Dedifferentiated amniotic fluid mesenchymal stem cell (primary cell): ENCODE measurements around the gene ATRNL1.
"Not testable (repeated sequence)": the region's sequence is repeated elsewhere in the genome, so short reads cannot be mapped to it uniquely, and the experiment has no call there.

ENCODE experiments used
- DNase-seq: peaks from one replicate; pipeline ENCODE4 v3.0.0-alpha.2; 2016; ENCODE audit errors: extremely low spot score

ATRNL1 gene

DNA sequence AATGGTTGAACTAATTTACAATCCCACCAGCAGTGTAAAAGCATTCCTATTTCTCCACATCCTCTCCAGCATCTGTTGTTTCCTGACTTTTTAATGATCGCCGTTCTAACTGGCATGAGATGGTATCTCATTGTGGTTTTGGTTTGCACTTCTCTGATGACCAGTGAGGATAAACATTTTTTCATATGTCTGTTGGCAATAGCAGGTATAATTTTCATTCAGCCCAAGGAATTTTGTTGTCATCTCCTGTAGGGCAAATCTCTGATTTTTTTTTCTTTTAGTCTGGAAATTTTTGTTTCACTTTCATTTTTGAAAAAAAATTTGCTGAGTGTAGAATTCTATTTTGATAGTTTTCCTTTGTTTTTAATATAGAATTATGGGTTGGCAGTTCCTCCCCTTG is 114.1 kb downstream of the ATRNL1 start:
- not testable (repeated sequence) for DNase-seq

DNA sequence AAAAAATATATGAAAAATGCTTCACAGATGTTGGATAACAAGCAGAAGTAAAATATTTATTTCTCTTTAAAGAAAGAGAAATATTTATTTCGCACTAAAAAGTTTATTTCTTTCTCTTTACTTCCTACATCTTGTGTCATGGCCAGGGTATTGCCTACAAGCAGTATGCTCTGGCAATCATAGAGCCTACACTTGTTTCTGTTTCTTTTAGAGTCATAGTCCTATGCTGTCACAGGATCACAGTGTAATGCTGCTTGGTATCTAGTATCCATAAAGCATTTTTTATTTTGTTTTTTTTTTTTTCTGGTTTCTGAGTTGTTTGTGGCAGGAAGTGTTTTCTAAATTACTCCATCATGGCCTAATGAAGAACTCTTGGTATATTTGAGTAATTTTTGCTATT is 116.0 kb downstream of the ATRNL1 start:
- DNase-seq: no peak

DNA sequence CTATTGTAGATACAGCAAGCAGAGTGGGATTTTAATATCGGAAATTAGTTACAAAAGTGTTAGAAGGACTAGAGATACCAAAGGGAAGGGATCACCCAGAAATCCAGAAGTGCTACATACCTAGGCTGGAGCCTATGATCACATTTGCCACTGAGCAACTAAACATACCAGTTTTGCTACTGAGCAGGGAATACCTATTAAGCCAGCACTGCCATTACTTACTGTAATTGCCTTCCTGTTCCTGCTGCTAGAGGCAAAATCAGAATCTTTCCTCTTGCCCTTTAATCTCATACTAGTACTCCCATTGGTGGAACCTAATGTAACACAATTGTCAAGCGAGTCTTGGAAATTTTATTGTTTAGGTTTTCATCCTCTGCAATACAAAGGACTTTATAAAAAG is 121.7 kb downstream of the ATRNL1 start:
- no peak for DNase-seq

DNA sequence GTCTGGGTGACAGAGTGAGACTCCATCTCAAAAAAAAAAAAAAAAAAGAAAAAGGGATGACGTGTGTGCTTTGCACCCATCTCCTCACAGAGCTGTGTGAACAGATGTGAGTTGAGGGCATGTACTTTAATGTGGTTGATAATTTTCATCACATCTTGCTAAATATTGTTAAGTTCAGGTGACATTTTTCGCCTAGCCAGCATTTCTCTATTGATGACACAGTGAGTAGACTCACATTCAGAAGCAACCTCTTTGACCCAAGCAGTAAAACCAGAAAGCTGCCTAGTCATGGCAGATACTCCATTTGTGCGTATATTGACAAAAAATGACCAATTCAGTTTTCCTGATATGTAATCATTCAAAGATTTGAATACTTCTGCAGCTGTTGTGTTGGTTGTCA is 126.0 kb downstream of the ATRNL1 start:
- no peak for DNase-seq

DNA sequence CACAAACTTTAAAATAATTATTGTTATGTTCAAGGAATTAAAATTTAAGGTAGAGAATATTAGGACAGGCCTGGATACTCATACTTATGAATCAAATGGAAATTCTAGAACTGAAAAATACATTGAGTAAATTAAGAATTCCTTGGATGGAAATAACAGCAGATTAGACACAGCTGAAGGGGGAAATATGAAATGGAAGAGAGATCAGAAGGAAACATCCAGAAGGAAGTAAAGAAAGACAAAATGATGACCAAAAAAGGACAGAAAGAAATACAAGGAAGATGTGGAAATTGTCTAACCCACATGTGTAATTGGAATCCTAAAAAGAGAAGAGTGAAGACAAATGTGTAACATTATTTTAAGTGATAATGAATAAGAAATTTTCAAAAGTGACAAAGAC is 128.9 kb downstream of the ATRNL1 start:
- no peak for DNase-seq

DNA sequence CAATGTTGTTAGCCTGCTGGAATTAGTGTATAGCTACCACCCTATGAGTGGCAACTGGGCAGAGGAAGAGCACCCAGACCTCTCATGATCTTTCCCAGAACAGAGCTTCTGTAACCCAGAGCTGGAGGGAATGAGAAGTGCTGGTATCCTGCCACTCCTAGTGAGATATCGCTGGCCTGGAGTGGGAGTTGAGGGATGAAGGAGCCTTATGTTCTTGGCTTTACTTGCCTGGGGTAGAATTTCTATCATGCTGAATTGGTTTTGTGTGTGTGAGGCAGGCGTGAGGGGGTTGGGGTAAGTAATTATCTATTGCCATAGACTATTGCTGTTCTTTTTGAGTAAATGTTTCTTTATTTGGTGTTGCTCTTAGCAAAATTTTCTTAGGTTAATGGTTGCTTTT is 146.6 kb downstream of the ATRNL1 start:
- DNase-seq: no peak

DNA sequence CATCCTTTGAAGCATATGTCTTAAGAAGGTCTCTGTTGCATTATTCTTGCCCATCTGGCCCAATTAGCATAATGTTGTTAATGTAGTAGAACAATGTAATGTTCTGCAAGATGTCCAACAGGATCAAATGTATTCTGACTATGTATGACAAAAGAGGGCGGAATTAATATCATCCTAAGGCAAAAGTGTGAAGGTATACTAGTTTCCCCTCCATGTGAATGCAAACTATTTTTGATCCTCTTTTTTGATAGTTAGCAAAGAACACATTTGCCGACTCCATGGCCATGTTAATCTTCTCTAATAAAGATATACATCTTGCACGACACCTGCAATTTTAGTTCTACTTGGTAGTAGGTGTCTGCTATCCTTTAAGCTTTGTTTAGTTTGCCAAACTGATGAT is 157.6 kb downstream of the ATRNL1 start:
- DNase-seq: no peak

DNA sequence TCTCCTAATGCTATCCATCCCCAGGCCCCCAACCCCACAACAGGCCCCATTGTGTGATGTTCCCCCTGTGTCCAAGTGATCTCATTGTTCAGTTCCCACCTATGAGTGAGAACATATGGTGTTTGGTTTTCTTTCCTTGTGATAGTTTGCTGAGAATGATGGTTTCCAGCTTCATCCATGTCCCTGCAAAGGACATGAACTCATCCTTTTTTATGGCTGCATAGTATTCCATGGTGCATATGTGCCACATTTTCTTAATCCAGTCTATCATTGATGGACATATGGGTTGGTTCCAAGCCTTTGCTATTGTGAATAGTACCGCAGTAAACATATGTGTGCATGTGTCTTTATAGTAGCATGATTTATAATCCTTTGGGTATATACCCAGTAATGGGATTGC is 160.6 kb downstream of the ATRNL1 start:
- DNase-seq: not testable (repeated sequence)

DNA sequence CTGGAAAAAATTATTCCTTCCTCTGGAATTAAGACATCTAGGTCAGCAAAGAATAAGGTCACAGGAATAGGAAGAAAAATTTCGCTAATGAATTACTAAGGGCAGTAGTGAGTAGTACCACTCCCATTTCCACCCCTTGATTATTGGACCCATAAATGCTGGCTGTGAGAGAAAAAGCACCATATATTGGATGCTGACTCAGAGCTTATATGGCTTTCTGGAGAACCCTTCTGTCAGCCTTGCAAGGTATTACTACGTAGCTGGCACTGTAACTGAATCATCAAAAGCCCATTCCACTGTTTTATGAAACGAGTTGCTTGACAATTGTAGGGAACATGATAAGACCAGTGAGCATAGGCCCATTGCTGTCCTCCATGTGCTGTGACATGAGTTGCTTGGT is 179.3 kb downstream of the ATRNL1 start:
- no peak for DNase-seq

DNA sequence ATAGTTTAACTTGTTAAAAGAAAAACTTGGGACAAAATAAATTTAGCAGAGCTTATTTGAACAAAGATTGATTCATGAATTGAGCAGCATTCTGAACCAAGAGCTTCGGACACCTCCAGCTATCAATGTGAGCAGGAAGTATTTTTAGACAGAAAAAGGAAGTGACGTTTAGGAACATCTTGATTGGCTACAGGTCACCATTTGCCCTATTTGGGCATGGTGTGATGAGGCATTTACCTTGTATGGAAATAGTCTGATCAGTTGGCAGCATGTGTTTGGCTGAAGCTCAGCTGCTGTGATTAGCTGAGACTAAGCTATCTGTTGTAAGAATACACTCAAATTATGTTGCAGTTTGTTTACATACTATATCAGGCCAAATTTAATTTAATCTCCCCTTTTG is 185.1 kb downstream of the ATRNL1 start:
- DNase-seq: no peak

DNA sequence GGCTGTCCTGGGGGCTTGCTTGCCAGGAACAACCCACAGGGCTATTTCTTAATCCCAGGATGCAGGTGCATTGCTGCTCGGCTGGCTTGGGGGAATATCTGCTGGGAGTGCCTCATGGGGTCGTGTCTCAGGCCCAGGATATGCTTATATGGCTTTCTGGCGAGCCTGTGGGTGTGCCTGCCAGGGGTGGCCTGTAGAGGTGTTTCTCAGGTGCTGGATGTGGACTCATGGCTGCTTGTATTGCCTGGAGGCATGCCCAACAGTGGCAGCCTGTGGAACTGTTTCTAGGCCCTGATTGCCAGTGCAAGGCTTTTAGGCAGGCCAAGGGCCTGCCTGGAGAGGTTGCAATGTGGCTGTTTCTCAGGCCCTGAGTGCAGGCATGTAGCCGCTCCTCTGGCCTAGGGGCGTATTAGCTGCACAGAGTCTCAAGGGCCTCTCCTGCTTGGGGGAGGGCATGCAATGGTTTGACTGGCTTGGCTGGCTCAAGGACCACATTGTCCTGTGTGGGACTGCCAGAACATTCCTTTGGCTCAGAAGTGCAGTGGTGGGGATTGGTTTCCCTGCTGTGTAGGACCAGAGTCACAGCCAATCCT is 202.1 kb downstream of the ATRNL1 start:
- DNase-seq: no peak

DNA sequence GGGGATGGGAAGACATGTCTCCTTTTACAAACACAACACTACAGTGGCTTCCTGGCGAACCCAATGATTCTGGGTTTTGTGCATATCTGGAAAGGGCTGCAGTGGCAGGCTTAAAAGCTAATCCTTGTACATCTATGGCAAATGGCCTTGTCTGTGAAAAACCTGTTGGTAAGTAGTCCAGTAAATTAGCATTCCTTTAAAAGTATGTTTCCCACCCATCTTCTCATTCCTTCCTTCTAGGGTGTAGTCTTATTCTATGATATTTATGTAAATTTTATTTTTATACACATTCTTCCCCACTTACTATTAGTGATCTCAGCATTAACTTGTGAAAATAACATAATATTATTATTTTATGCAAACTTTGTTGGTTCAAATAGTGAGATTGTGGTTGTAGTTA is 206.9 kb downstream of the ATRNL1 start:
- DNase-seq: no peak

DNA sequence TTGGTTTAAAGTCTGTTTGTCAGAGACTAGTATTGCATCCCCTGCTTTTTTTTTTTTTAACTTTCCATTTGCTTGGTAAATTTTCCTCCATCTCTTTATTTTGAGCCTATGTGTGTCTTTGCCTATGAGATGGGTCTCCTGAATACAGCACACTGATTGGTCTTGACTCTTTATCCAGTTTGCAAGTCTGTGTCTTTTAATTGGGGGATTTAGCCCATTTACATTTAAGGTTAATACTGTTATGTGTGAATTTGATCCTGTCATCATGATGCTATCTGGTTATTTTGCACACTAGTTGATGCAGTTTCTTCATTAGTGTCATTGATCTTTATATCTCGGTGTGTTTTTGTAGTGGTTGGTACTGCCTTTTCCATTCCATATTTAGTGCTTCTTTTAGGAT is 226.5 kb downstream of the ATRNL1 start:
- not testable (repeated sequence) for DNase-seq

DNA sequence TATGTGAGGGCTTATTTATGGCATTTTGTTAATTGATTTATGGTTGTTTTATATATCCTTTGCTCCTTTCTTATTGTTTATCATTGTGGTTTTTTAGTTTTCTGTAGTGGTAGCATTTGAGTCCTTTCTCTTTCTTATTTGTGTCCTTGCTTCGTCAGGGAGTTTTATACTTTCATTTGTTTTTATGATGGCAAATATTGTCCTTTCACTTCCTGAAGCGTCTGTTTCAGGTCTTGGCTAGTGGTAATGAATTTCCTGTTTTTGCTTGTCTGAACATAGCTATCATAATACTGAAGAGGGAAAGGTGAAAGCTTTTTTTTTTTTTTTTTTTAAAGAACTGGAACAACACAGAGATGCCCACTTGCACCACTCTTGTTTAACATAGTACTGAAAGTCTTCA is 228.2 kb downstream of the ATRNL1 start:
- no peak for DNase-seq

DNA sequence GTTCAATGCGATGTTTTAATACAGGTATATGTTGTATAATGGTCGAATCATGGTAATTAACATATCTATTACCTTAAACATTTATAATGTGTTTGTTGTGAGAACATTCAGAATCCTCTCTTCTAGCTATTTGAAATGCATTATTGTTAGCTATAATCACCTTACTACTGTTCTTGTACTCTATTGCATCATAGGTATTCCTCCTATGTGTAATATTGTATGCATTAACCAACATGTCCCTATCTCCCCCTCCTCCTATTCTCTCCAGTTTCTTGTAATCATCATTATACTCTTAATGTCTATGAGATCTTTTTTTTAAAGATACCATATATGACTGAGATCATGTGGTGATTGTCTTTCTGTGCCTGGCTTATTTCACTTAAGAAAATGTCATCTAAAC is 235.2 kb downstream of the ATRNL1 start:
- no peak for DNase-seq

DNA sequence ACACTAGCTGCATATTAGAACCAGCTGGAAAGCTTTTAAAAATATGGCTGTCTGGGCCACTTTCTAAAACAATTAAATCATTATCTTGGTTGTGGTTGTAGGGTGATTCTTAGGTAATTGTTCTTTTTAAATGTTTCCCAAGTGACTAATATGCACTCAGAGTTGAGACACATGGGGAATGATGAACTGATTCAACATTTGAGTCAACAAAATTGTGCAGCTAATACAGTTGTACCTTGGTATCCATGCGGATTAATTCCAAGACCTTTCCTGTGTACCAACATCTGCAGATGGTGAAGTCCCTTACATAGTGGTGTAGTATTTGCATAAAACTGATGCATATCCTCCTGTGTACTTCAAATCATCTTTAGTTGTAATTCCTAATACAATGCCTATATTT is 242.2 kb downstream of the ATRNL1 start:
- no peak for DNase-seq

DNA sequence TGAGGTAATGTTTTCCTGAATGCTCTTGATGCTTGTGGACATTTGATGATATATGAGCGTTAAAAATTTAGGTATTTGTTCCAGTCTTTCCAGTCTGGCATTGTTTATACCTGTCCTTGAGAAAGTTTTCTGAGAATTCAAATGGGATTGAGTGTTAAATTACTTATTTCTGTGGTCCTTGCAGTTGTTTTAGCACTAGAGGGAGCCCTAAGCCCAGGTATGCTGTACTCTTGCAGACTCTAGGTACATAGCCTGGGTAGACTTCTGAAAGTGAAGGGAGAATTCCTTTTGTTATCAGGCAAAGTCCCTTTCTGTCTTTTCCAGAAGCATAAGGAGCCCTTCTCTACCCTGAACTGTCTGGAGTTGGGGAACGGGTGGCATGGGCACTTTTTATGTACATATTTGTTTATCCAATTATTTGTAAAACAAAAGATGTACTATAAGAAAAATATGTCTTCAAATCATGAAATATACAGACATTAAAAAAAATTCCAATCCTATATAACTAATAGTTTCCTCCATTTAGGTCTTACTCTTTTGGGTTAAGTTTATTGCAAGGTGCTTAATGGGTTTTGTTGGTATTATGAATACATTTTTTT is 262.1 kb downstream of the ATRNL1 start:
- peak; percentile 44 for DNase-seq

DNA sequence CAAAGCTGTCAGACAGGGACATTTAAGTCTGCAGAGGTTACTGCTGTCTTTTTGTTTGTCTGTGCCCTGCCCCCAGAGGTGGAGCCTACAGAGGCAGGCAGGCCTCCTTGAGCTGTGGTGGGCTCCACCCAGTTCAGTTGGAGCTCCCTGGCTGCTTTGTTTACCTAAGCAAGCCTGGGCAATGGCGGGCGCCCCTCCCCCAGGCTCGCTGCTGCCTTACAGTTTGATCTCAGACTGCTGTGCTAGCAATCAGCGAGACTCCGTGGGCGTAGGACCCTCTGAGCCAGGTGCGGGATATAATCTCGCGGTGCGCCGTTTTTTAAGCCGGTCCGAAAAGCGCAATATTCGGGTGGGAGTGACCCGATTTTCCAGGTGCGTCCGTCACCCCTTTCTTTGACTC is 274.8 kb downstream of the ATRNL1 start:
- DNase-seq: not testable (repeated sequence)

DNA sequence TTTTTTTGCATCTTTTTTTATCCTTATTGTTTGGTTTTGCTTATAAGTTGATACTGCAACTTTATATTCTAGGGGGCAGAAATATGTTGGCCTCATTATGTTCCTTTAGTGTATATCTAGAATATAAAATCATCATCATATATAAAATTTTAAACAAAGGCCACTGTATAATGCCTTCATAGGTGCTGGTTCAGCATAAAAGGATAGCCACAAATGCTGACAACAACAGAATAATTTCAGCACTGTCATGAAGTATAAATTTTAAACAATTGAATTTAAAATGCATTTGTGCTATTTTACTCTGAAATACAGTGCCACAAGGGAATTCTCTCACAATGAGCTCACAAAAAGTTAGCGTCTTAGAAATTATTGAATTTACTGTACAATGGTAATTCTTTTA is 285.9 kb downstream of the ATRNL1 start:
- DNase-seq: no peak

DNA sequence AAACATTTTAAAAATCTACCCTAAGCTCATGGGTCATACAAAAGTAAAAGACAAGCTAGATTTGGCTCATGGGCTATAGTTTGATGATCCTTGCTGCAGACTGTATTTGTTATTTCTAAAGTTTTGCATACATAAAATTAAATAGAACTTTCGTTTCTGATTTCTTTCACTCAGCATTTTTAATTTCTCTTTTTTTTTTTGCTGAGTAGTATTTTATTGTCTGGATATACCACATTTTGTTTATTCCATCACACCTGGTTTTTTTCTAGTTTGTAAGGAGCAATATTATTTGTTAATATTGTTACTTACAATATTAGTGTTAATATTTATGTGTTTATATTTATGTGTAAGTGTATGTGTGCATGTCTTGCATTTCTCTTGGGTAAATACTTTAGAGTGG is 291.5 kb downstream of the ATRNL1 start:
- DNase-seq: no peak

DNA sequence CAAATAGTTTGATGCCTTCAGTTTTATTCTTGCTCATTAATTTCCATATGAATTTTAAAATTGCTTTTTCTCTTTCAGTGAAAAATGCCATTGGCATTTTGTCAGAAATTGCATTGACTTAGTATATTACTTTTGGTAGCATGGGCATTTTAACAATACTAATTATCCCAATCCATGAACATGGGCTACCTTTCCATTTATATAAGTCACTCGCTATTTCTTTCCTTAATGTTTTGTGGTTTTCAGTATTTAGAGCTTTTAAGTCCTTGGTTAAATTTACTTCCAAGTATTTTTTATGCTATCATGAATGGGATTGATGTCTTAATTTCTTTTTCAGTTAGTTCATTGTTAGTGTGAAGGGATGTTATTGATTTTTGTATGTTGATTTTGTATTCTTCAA is 297.4 kb downstream of the ATRNL1 start:
- no peak for DNase-seq

DNA sequence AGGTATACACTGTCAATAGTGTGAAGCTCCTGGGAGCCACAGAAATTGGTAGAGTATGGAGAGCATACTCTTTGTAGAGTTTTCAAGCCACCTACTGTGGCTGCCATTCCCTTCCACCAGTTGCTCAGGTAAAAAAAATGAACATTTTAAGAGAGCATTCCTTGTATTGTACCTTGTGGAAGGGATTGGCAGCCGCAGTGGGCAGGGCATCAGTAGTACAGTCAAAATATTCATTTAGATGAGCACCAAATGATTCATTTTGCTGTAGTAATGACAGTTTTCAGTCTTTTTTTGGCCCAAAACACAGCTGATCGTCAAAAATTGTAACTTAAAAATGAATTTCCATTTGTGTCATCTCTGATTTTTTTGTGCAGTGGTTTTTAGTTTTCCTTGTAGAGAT is 304.9 kb downstream of the ATRNL1 start:
- DNase-seq: no peak

DNA sequence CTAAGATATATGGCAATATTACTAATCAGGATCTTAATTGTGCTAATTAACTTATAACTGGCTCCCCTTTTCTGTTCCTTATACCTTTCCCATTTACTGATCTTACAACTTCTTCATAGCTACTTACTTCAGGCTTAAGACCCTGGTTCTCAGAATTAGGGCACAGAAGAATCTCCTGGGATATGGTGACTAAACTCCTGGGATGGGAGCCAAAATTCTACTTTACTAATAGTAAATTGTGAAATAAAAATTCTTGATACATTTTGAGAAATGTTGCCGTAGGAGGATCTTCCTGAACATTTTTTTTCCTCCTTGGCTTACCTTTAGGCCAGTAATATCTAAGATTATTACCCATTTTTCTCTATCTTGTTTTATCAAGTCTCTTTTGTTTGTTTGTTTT is 309.5 kb downstream of the ATRNL1 start:
- no peak for DNase-seq

DNA sequence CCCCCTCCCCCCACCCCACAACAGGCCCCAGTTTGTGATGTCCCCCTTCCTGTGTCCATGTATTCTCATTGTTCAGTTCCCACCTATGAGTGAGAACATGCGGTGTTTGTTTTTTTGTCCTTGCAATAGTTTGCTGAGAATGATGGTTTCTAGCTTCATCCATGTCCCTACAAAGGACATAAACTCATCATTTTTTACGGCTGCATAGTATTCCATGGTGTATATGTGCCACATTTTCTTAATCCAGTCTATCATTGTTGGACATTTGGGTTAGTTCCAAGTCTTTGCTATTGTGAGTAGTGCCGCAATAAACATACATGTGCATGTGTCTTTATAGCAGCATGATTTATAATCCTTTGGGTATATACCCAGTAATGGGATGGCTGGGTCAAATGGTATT is 312.7 kb downstream of the ATRNL1 start:
- DNase-seq: not testable (repeated sequence)
